ENCODE results near the gene KASH5.

Gene KASH5

DNA sequence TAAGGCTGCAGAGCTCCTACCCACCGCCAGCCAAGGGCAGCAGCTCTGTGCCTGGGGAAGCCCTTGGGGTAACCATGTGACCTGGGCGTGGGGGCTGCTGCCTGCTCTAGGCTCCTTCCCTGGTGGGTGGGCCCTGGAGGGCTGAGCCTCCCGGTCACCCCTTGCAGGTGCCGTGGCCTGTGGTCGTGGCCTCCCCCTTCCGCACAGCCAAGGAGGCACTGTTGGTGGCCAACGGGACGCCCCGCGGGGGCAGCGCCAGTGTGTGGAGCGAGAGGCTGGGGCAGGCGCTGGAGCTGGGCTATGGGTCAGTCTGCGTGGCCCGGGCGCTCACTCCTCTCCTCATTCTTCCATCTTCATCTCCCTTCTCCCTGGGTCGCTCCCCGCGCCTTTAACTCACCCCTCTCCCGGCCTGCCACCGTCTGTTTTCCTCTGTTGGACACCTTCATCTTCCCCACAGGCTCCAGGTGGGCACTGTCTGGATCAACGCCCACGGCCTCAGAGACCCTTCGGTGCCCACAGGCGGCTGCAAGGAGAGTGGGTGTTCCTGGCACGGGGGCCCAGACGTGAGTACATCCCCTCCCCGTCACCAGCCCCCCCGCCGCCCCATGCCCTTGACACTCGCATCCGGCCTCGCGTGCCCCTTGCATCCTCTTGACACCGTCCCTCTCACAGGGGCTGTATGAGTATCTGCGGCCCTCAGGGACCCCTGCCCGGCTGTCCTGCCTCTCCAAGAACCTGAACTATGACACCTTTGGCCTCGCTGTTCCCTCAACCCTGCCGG is 76.1 kb downstream of the KASH5 start:
- no peaks in the 10 kb centered on the region for H4K20me1 ChIP-seq (ENCODE audit: insufficient read depth, low read length)
- no peaks in the 10 kb centered on the region for H3K27me3 ChIP-seq (ENCODE audit: low read depth, low read length)
- H3K9ac ChIP-seq (ENCODE audit: low read length) = no peak overlapping the region
- H3K27ac ChIP-seq (ENCODE audit: low read length) = no peak overlapping the region
- H3K4me3 ChIP-seq (ENCODE audit: low read length) = no peak overlapping the region
- TF ChIP-seq EZH2phosphoT487 (IDR thresholded peaks at IDR 0.05; ENCODE audit: low read depth) (no peak), CTCF (IDR thresholded peaks at IDR 0.05; ENCODE audit: low read depth, low read length) (no peak)
- H3K4me1 ChIP-seq (ENCODE audit: low read length) = no peaks in the 10 kb centered on the region
- no peak overlapping the region for H3K4me2 ChIP-seq (ENCODE audit: low read length)
- no peaks in the 10 kb centered on the region for H3K79me2 ChIP-seq (ENCODE audit: low read length)
- H3K9me3 ChIP-seq (ENCODE audit: insufficient read depth, low read length) = no peaks in the 10 kb centered on the region
- H2AFZ ChIP-seq (ENCODE audit: low read depth, low read length) = no peak overlapping the region
- peaks cover 18% of the 10 kb centered on the region for H3K36me3 ChIP-seq (replicated peaks; ENCODE audit: low read depth, low read length)

DNA sequence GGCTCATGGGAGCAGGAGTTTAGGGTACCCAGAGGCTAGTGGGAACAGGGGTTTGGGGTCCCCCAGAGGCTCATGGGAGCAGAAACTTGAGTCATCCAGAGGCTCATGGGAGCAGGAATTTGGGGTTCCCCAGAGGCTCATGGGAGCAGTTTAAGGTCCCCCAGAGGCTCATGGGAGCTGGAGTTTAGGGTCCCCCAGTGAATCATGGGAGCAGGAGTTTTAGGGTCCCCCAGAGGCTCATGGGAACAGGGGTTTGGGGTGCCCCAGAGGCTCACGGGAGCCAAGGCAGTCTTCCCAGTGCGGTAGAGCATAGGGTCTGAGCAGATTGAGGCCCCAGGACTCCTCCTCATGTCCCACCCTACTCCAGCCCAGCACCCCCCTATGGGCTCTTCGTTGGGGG is 77.3 kb downstream of the KASH5 start:
- no peak overlapping the region for H3K4me3 ChIP-seq (ENCODE audit: low read length)
- peaks cover 14% of the 10 kb centered on the region for H3K36me3 ChIP-seq (replicated peaks; ENCODE audit: low read depth, low read length)
- H4K20me1 ChIP-seq (ENCODE audit: insufficient read depth, low read length) = no peaks in the 10 kb centered on the region
- no peaks in the 10 kb centered on the region for H3K79me2 ChIP-seq (ENCODE audit: low read length)
- H3K4me2 ChIP-seq (ENCODE audit: low read length) = no peak overlapping the region
- no peak overlapping the region for H3K27ac ChIP-seq (ENCODE audit: low read length)
- TF ChIP-seq EZH2phosphoT487 (IDR thresholded peaks at IDR 0.05; ENCODE audit: low read depth) (no peak), CTCF (IDR thresholded peaks at IDR 0.05; ENCODE audit: low read depth, low read length) (no peak)
- H3K9me3 ChIP-seq (ENCODE audit: insufficient read depth, low read length) = no peaks in the 10 kb centered on the region
- H2AFZ ChIP-seq (ENCODE audit: low read depth, low read length) = no peak overlapping the region
- H3K4me1 ChIP-seq (ENCODE audit: low read length) = peaks cover 5% of the 10 kb centered on the region
- no peak overlapping the region for H3K9ac ChIP-seq (ENCODE audit: low read length)
- no peaks in the 10 kb centered on the region for H3K27me3 ChIP-seq (ENCODE audit: low read depth, low read length)
